ENCODE data around the gene SLC12A7.

DNA sequence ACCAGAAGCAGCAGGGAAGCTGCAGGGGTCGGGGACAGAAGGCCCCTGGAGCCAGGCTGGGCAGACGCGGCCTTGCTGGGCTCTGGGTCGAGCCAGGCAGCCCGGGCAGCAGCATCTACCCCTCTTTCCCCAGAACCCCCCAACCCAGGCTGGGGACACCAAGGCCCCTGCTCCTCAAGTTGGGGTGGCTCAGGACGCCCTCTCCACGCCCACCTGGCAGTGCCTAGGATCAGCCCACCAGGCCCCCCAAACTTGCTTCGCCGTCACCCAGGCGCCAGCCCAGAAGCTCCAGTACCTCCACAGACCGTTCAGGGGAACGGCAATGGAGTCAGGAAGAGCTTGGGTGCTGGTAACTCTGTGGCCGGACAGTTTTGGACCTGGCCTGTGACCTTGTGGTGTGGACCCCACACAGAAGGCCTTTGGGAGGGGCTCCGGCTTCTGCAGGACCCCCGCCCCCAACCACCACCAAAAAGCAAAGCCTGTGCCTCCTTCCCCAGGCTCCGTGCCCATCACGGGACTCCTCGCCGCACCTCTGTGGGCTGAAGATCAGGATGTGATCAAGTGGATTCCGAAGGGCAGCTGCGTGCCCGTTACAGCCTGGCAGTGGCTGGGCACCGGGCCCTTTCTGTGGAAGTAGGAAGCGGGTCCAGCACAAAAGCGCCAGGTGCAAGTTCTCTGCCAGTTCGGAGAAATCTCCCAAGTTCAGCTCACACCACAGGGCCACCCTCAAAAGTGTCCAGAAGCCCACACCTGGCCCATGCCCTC is 2.1 kb downstream of the SLC12A7 start:
- TF ChIP-seq CTCF (IDR thresholded peaks at IDR 0.05) (no peak), POLR2A (IDR thresholded peaks at IDR 0.05) (no peak)
